Hepatocyte (in vitro differentiated cells): Measurements from ENCODE around the gene S100PBP. TPM values are rescaled to one million over a fixed set of nuclear protein-coding genes. Genes with fewer than 3 reads are reported as not detected.

Experiments
- DNase-seq: peaks from one replicate; pipeline ENCODE4 v3.0.0-alpha.2; 2016; ENCODE audit warnings: low spot score
- H2AFZ ChIP-seq: fragments of 200-600 bp; sonication (generic); 2 replicates; pipeline ENCODE4 v1.6.0; 2016; ENCODE audit warnings: antibody characterized with exemption, mild to moderate bottlenecking
- H3K27ac ChIP-seq: fragments of 200-600 bp; sonication (generic); 2 replicates; pipeline ENCODE4 v1.5.1; 2016; ENCODE audit warnings: mild to moderate bottlenecking
- H3K27me3 ChIP-seq: fragments of 200-600 bp; sonication (generic); 2 replicates; pipeline ENCODE4 v1.6.1; 2016
- H3K36me3 ChIP-seq: fragments of 200-600 bp; sonication (generic); replicated peaks from 2 replicates; pipeline ENCODE4 v1.5.1; 2016; ENCODE audit warnings: low read depth; ENCODE audit not compliant: insufficient read depth
- H3K4me1 ChIP-seq: fragments of 200-600 bp; sonication (generic); 2 replicates; pipeline ENCODE4 v1.5.1; 2016; ENCODE audit warnings: mild to moderate bottlenecking, moderate library complexity; ENCODE audit not compliant: insufficient read depth
- H3K4me2 ChIP-seq: fragments of 200-600 bp; sonication (generic); 2 replicates; pipeline ENCODE4 v1.6.0; 2016
- H3K4me3 ChIP-seq: fragments of 200-600 bp; sonication (generic); 2 replicates; pipeline ENCODE4 v1.5.1; 2016; ENCODE audit warnings: mild to moderate bottlenecking
- H3K79me2 ChIP-seq: fragments of 200-600 bp; sonication (generic); 2 replicates; pipeline ENCODE4 v1.6.0; 2017; ENCODE audit warnings: mild to moderate bottlenecking
- H3K9me2 ChIP-seq: fragments of 200-600 bp; sonication (generic); replicated peaks from 2 replicates; pipeline ENCODE4 v1.6.0; 2017; ENCODE audit warnings: mild to moderate bottlenecking; ENCODE audit not compliant: insufficient read depth
- H3K9me3 ChIP-seq: fragments of 200-600 bp; sonication (generic); 2 replicates; pipeline ENCODE4 v1.5.1; 2016; ENCODE audit warnings: low read depth, mild to moderate bottlenecking
- H4K20me1 ChIP-seq: fragments of 200-600 bp; sonication (generic); 2 replicates; pipeline ENCODE4 v1.6.0; 2016; ENCODE audit warnings: mild to moderate bottlenecking; ENCODE audit not compliant: insufficient read depth, poor library complexity, severe bottlenecking
- CTCF ChIP-seq: fragments of 200-600 bp; sonication (generic); IDR thresholded peaks from 2 replicates; pipeline ENCODE4 v1.5.1; 2016; ENCODE audit warnings: antibody characterized with exemption, mild to moderate bottlenecking; ENCODE audit not compliant: poor library complexity
- EZH2 ChIP-seq: fragments of 200-600 bp; sonication (generic); IDR thresholded peaks from 2 replicates; pipeline ENCODE4 v1.6.1; 2016; ENCODE audit warnings: antibody characterized with exemption, mild to moderate bottlenecking, borderline replicate concordance
- EZH2phosphoT487 ChIP-seq: fragments of 200-600 bp; sonication (generic); IDR thresholded peaks from one replicate; pipeline ENCODE4 v1.6.1; 2018; ENCODE audit warnings: antibody characterized with exemption, mild to moderate bottlenecking, low read depth, moderate library complexity; ENCODE audit not compliant: unreplicated experiment, severe bottlenecking
- WGBS: methylation state at CpG from one replicate; pipeline ENCODE4 v1.1.6; 2016; ENCODE audit warnings: low lambda C conversion rate; ENCODE audit errors: missing lambda C conversion rate; 5-methylcytosine and 5-hydroxymethylcytosine counted together
- polyA plus RNA-seq: library from polyadenylated mRNA; unstranded; fragments of >200 nt; fragmentation: Nextera tagmentation; extraction: Ambion mirVana; gene quantifications from 2 replicates; pipeline ENCODE4 v1.2.1, GENCODE V29; 2016
- total RNA-seq: library from RNA; depleted of rRNA; stranded (reverse); fragments of >200 nt; gene quantifications from 2 replicates; pipeline ENCODE4 v1.2.3, GENCODE V29; 2014

Gene S100PBP
- total and polyA plus RNA-seq, 2 experiments from 2014 or later, result 10.7 to 41.5 TPM

GRCh38 chr1:32891241-32891570, 73.8 kb downstream of the S100PBP start:
- Histone ChIP-seq H3K4me3 (no peak overlapping the region), H4K20me1 (no peaks in the 10 kb centered on the region), H2AFZ (no peak overlapping the region), H3K36me3 (no peaks in the 10 kb centered on the region), H3K27ac (no peak overlapping the region), H3K27me3 (peaks cover 36% of the 10 kb centered on the region), H3K4me2 (no peak overlapping the region), H3K9me2 (no peaks in the 10 kb centered on the region), H3K9me3 (no peaks in the 10 kb centered on the region), H3K79me2 (no peaks in the 10 kb centered on the region), H3K4me1 (peaks cover 8% of the 10 kb centered on the region)
- DNase-seq, result no peak
- WGBS, result 93% methylated on average over 1 of the region's 1 CpG
- TF ChIP-seq EZH2phosphoT487, result no peak
- no peak for TF ChIP-seq CTCF
- TF ChIP-seq EZH2, result no peak

GRCh38 chr1:32891630-32892029, 74.2 kb downstream of the S100PBP start:
- Histone ChIP-seq H3K4me1 (peaks cover 8% of the 10 kb centered on the region), H4K20me1 (no peaks in the 10 kb centered on the region), H3K9me3 (no peaks in the 10 kb centered on the region), H3K27ac (no peak overlapping the region), H3K27me3 (peaks cover 33% of the 10 kb centered on the region), H3K36me3 (no peaks in the 10 kb centered on the region), H3K79me2 (no peaks in the 10 kb centered on the region), H3K4me2 (no peak overlapping the region), H3K4me3 (no peak overlapping the region), H2AFZ (no peak overlapping the region), H3K9me2 (no peaks in the 10 kb centered on the region)
- WGBS, result 96% methylated on average over 3 of the region's 3 CpGs
- TF ChIP-seq EZH2phosphoT487 (no peak), EZH2 (no peak), CTCF (no peak)
- no peak for DNase-seq

- Histone ChIP-seq H3K9me3 (no peaks in the 10 kb centered on the region), H3K79me2 (no peaks in the 10 kb centered on the region), H3K4me1 (peaks cover 8% of the 10 kb centered on the region), H3K9me2 (no peaks in the 10 kb centered on the region), H3K36me3 (no peaks in the 10 kb centered on the region), H3K4me2 (peak overlapping the region; percentile 95), H3K4me3 (peak overlapping the region; percentile 39), H4K20me1 (no peaks in the 10 kb centered on the region), H2AFZ (peak overlapping the region; percentile 91), H3K27ac (no peak overlapping the region), H3K27me3 (peaks cover 24% of the 10 kb centered on the region)
- WGBS, result 52% methylated on average over 28 of the region's 49 CpGs
- DNase-seq, result peak; percentile 59
- TF ChIP-seq EZH2, result no peak
- TF ChIP-seq CTCF, result peak; percentile 48
Observed at GRCh38 chr1:32892368-32893197, 75.1 kb downstream of the S100PBP start.
